GM23338 (cell line): ENCODE data around the gene ADH5. TPM values are rescaled to one million over a fixed set of nuclear protein-coding genes. Genes with fewer than 3 reads are reported as not detected.

Experiments
- ATAC-seq: fragments of 200-7000 bp; cut with Tn5 transposase; 3 replicates; pipeline ENCODE4 v1.9.1; 2020
- DNase-seq: peaks from one replicate; pipeline ENCODE4 v3.0.0-alpha.2; 2015; ENCODE audit warnings: low spot score
- H2AFZ ChIP-seq: fragments of 200-600 bp; sonication (generic); 2 replicates; pipeline ENCODE4 v1.8.0; 2016; ENCODE audit warnings: antibody characterized with exemption, mild to moderate bottlenecking, moderate library complexity
- H3F3A ChIP-seq: fragments of 200-600 bp; sonication (generic); replicated peaks from 2 replicates; pipeline ENCODE4 v1.8.0; 2017; ENCODE audit warnings: antibody characterized with exemption, mixed run types, low read depth
- H3K27ac ChIP-seq: fragments of 200-600 bp; sonication (generic); 2 replicates; pipeline ENCODE4 v1.6.1; 2016; ENCODE audit warnings: low read depth
- H3K27me3 ChIP-seq: fragments of 200-600 bp; sonication (generic); 2 replicates; pipeline ENCODE4 v1.8.0; 2016; ENCODE audit warnings: mild to moderate bottlenecking, mixed run types, moderate library complexity; ENCODE audit not compliant: insufficient read depth
- H3K36me3 ChIP-seq: fragments of 200-600 bp; sonication (generic); 2 replicates; pipeline ENCODE4 v1.8.0; 2016; ENCODE audit warnings: mild to moderate bottlenecking; ENCODE audit not compliant: insufficient read depth
- H3K4me1 ChIP-seq: fragments of 200-600 bp; sonication (generic); 2 replicates; pipeline ENCODE4 v1.8.0; 2016; ENCODE audit warnings: mild to moderate bottlenecking, moderate library complexity; ENCODE audit not compliant: insufficient read depth
- H3K4me2 ChIP-seq: fragments of 200-600 bp; sonication (generic); 2 replicates; pipeline ENCODE4 v1.7.1; 2017; ENCODE audit warnings: mixed run types
- H3K4me3 ChIP-seq: fragments of 200-600 bp; sonication (generic); 2 replicates; pipeline ENCODE4 v1.6.1; 2016; ENCODE audit warnings: mixed run types
- H3K79me2 ChIP-seq: fragments of 200-600 bp; sonication (generic); replicated peaks from 2 replicates; pipeline ENCODE4 v1.8.0; 2017; ENCODE audit warnings: mild to moderate bottlenecking; ENCODE audit not compliant: insufficient read depth
- H3K9me2 ChIP-seq: fragments of 200-600 bp; sonication (generic); 2 replicates; pipeline ENCODE4 v1.8.0; 2017; ENCODE audit not compliant: insufficient read depth
- H4K20me1 ChIP-seq: fragments of 200-600 bp; sonication (generic); replicated peaks from 2 replicates; pipeline ENCODE4 v1.8.0; 2017; ENCODE audit warnings: mild to moderate bottlenecking; ENCODE audit not compliant: insufficient read depth
- H3K27ac Mint-ChIP-seq: 2 replicates; pipeline ENCODE4 v1.8.0; 2020; ENCODE audit warnings: inconsistent platforms, mild to moderate bottlenecking, moderate library complexity, mixed read lengths
- H3K27me3 Mint-ChIP-seq: 3 replicates; pipeline ENCODE4 v1.8.0; 2022; ENCODE audit warnings: low read depth, mild to moderate bottlenecking, moderate library complexity, mixed read lengths, inconsistent platforms; ENCODE audit not compliant: insufficient read depth, poor library complexity
- H3K36me3 Mint-ChIP-seq: 3 replicates; pipeline ENCODE4 v1.8.0; 2021; ENCODE audit warnings: low read depth, mild to moderate bottlenecking, inconsistent platforms, moderate library complexity, mixed read lengths
- H3K4me1 Mint-ChIP-seq: 3 replicates; pipeline ENCODE4 v1.8.0; 2020; ENCODE audit warnings: mild to moderate bottlenecking, inconsistent platforms, mixed read lengths
- H3K4me3 Mint-ChIP-seq: 3 replicates; pipeline ENCODE4 v1.8.0; 2021; ENCODE audit warnings: moderate library complexity, mild to moderate bottlenecking, inconsistent platforms, mixed read lengths
- H3K9me3 Mint-ChIP-seq: 3 replicates; pipeline ENCODE4 v1.8.0; 2020; ENCODE audit warnings: moderate library complexity, mild to moderate bottlenecking, inconsistent platforms, mixed read lengths
- CREB1 ChIP-seq: fragments of 250-450 bp; sonication (Bioruptor Pico); IDR thresholded peaks from 2 replicates; pipeline ENCODE4 v1.5.0; 2020; ENCODE audit warnings: low read depth, mild to moderate bottlenecking, moderate library complexity
- ETS1 ChIP-seq: IDR thresholded peaks from 2 replicates; pipeline ENCODE4 v1.6.1; 2016; ENCODE audit warnings: antibody characterized with exemption
- EZH2 ChIP-seq: fragments of 200-600 bp; sonication (generic); IDR thresholded peaks from one replicate; pipeline ENCODE4 v1.8.0; 2017; ENCODE audit warnings: antibody characterized with exemption, mild to moderate bottlenecking, low read depth; ENCODE audit not compliant: unreplicated experiment
- EZH2phosphoT487 ChIP-seq: fragments of 200-600 bp; sonication (generic); IDR thresholded peaks from one replicate; pipeline ENCODE4 v1.8.1; 2018; ENCODE audit warnings: antibody characterized with exemption; ENCODE audit not compliant: unreplicated experiment
- JUNB ChIP-seq: IDR thresholded peaks from one replicate; pipeline ENCODE4 v1.6.1; 2016; ENCODE audit warnings: antibody characterized with exemption; ENCODE audit not compliant: unreplicated experiment
- NANOG ChIP-seq: IDR thresholded peaks from 2 replicates; pipeline ENCODE4 v1.6.1; 2016; ENCODE audit warnings: antibody characterized with exemption, borderline replicate concordance
- POLR2AphosphoS5 ChIP-seq: IDR thresholded peaks from 2 replicates; pipeline ENCODE4 v1.6.1; 2016; ENCODE audit warnings: antibody characterized with exemption, low read depth
- STAT1 ChIP-seq: IDR thresholded peaks from one replicate; pipeline ENCODE4 v1.6.1; 2016; ENCODE audit warnings: antibody characterized with exemption; ENCODE audit not compliant: unreplicated experiment
- ZNF114 ChIP-seq: fragments of 250-450 bp; sonication (Bioruptor Pico); IDR thresholded peaks from 2 replicates; pipeline ENCODE4 v1.5.0; 2020; ENCODE audit warnings: mild to moderate bottlenecking, moderate library complexity
- ZNF331 ChIP-seq: fragments of 250-450 bp; sonication (Bioruptor Pico); IDR thresholded peaks from 2 replicates; pipeline ENCODE4 v1.5.0; 2020; ENCODE audit warnings: low read depth, mild to moderate bottlenecking, moderate library complexity
- polyA plus RNA-seq: library from polyadenylated mRNA; unstranded; fragments of >200 nt; fragmentation: Nextera tagmentation; extraction: Ambion mirVana; gene quantifications from 2 replicates; pipeline ENCODE4 v1.2.1, GENCODE V29; 2016
- total RNA-seq: library from RNA; depleted of rRNA; stranded (reverse); fragments of >200 nt; shearing (Covaris generic); gene quantifications from 2 replicates; pipeline ENCODE4 v1.2.3, GENCODE V29; 2014
- TF ChIP-seq, protein P1 (sequence below): fragments of 250-450 bp; sonication (Bioruptor Pico); IDR thresholded peaks from 2 replicates; pipeline ENCODE4 v1.5.0; 2020; ENCODE audit warnings: mild to moderate bottlenecking, moderate library complexity
- TF ChIP-seq, protein P2 (sequence below): IDR thresholded peaks from one replicate; pipeline ENCODE4 v1.6.1; 2018; ENCODE audit warnings: antibody characterized with exemption; ENCODE audit not compliant: unreplicated experiment

The ADH5 gene
- total and polyA plus RNA-seq, 2 experiments from 2014 or later: 224 to 250 TPM

GRCh38 chr4:99136329-99136728, 47.7 kb upstream of the ADH5 start (continued):
- TF ChIP-seq, protein P1, sequence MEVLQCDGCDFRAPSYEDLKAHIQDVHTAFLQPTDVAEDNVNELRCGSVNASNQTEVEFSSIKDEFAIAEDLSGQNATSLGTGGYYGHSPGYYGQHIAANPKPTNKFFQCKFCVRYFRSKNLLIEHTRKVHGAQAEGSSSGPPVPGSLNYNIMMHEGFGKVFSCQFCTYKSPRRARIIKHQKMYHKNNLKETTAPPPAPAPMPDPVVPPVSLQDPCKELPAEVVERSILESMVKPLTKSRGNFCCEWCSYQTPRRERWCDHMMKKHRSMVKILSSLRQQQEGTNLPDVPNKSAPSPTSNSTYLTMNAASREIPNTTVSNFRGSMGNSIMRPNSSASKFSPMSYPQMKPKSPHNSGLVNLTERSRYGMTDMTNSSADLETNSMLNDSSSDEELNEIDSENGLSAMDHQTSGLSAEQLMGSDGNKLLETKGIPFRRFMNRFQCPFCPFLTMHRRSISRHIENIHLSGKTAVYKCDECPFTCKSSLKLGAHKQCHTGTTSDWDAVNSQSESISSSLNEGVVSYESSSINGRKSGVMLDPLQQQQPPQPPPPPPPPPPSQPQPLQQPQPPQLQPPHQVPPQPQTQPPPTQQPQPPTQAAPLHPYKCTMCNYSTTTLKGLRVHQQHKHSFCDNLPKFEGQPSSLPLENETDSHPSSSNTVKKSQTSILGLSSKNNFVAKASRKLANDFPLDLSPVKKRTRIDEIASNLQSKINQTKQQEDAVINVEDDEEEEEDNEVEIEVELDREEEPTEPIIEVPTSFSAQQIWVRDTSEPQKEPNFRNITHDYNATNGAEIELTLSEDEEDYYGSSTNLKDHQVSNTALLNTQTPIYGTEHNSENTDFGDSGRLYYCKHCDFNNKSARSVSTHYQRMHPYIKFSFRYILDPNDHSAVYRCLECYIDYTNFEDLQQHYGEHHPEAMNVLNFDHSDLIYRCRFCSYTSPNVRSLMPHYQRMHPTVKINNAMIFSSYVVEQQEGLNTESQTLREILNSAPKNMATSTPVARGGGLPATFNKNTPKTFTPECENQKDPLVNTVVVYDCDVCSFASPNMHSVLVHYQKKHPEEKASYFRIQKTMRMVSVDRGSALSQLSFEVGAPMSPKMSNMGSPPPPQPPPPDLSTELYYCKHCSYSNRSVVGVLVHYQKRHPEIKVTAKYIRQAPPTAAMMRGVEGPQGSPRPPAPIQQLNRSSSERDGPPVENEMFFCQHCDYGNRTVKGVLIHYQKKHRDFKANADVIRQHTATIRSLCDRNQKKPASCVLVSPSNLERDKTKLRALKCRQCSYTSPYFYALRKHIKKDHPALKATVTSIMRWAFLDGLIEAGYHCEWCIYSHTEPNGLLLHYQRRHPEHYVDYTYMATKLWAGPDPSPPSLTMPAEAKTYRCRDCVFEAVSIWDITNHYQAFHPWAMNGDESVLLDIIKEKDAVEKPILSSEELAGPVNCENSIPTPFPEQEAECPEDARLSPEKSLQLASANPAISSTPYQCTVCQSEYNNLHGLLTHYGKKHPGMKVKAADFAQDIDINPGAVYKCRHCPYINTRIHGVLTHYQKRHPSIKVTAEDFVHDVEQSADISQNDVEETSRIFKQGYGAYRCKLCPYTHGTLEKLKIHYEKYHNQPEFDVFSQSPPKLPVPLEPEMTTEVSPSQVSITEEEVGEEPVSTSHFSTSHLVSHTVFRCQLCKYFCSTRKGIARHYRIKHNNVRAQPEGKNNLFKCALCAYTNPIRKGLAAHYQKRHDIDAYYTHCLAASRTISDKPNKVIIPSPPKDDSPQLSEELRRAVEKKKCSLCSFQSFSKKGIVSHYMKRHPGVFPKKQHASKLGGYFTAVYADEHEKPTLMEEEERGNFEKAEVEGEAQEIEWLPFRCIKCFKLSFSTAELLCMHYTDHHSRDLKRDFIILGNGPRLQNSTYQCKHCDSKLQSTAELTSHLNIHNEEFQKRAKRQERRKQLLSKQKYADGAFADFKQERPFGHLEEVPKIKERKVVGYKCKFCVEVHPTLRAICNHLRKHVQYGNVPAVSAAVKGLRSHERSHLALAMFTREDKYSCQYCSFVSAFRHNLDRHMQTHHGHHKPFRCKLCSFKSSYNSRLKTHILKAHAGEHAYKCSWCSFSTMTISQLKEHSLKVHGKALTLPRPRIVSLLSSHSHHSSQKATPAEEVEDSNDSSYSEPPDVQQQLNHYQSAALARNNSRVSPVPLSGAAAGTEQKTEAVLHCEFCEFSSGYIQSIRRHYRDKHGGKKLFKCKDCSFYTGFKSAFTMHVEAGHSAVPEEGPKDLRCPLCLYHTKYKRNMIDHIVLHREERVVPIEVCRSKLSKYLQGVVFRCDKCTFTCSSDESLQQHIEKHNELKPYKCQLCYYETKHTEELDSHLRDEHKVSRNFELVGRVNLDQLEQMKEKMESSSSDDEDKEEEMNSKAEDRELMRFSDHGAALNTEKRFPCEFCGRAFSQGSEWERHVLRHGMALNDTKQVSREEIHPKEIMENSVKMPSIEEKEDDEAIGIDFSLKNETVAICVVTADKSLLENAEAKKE (CRISPR knock-in tag): no peak
- TF ChIP-seq ETS1: no peak
- TF ChIP-seq POLR2AphosphoS5: no peak
- no peak for TF ChIP-seq NANOG
- TF ChIP-seq STAT1: no peak

DNA sequence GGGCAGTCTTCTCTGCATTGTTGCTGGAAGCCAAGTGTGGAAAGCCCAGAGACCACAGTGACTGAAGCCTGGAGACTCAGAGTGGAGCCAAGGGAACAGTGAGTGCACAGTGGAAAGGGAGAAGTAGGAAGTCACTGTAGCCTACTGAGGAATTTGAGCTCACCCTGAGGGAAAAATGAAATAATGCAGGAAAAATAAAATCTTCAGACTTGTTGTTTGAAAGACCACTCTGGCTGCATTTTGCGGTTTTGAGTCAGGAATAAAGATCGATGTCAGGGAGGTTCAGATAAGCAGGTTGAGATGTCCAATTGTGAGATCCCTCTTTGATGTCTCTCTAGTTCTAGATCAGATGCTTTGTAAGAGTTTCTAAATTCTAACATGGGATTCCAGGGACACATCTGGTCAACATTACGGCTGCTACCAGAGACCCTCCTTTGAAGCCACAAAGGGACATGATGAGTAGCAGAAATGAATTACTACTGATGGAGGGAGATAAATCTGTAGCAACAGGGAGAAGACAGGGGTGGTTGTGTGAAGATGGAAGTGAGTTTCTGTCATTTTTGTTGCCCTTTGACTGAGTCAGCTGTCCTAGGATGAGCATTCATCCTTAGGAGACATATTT, 47.1 kb upstream of the ADH5 start:
- Histone ChIP-seq H3K4me2 (no peak overlapping the region), H3K9me2 (no peaks in the 10 kb centered on the region), H3K79me2 (no peaks in the 10 kb centered on the region), H3F3A (no peaks in the 10 kb centered on the region), H3K27ac (no peak overlapping the region), H3K27me3 (no peaks in the 10 kb centered on the region), H2AFZ (no peak overlapping the region), H3K4me1 (no peaks in the 10 kb centered on the region), H4K20me1 (no peaks in the 10 kb centered on the region), H3K4me3 (no peak overlapping the region), H3K36me3 (no peaks in the 10 kb centered on the region)
- Mint-ChIP-seq H3K36me3 (no peaks in the 10 kb centered on the region), H3K9me3 (no peaks in the 10 kb centered on the region), H3K27me3 (no peaks in the 10 kb centered on the region), H3K27ac (no peak overlapping the region), H3K4me1 (no peaks in the 10 kb centered on the region), H3K4me3 (no peak overlapping the region)
- DNase-seq (no peak), ATAC-seq (no peak)
- TF ChIP-seq ZNF114 (CRISPR knock-in tag) (no peak), STAT1 (no peak), ETS1 (no peak), ZNF331 (CRISPR knock-in tag) (no peak), JUNB (no peak), CREB1 (CRISPR knock-in tag) (no peak), POLR2AphosphoS5 (no peak), EZH2phosphoT487 (no peak), EZH2 (no peak)
- TF ChIP-seq, protein P2, sequence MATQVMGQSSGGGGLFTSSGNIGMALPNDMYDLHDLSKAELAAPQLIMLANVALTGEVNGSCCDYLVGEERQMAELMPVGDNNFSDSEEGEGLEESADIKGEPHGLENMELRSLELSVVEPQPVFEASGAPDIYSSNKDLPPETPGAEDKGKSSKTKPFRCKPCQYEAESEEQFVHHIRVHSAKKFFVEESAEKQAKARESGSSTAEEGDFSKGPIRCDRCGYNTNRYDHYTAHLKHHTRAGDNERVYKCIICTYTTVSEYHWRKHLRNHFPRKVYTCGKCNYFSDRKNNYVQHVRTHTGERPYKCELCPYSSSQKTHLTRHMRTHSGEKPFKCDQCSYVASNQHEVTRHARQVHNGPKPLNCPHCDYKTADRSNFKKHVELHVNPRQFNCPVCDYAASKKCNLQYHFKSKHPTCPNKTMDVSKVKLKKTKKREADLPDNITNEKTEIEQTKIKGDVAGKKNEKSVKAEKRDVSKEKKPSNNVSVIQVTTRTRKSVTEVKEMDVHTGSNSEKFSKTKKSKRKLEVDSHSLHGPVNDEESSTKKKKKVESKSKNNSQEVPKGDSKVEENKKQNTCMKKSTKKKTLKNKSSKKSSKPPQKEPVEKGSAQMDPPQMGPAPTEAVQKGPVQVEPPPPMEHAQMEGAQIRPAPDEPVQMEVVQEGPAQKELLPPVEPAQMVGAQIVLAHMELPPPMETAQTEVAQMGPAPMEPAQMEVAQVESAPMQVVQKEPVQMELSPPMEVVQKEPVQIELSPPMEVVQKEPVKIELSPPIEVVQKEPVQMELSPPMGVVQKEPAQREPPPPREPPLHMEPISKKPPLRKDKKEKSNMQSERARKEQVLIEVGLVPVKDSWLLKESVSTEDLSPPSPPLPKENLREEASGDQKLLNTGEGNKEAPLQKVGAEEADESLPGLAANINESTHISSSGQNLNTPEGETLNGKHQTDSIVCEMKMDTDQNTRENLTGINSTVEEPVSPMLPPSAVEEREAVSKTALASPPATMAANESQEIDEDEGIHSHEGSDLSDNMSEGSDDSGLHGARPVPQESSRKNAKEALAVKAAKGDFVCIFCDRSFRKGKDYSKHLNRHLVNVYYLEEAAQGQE: no peak
